Kidney (tissue), 14 donors: ENCODE data around the gene RELL2. TPM values are rescaled to one million over a fixed set of nuclear protein-coding genes. Genes with fewer than 3 reads are reported as not detected.

ENCODE experiments used
- DNase-seq, 5 donors: peaks; one replicate each; pipeline ENCODE4 v3.0.0-alpha.2; 2013 to 2020
- FAIRE-seq: peaks from 2 replicates; lab custom pipeline; 2012; peaks lifted over from hg19 to GRCh38; lab: Jason Lieb, UNC
- H3K27ac ChIP-seq, 2 donors: one replicate each; pipeline ENCODE4 v1.7.0; 2013; ENCODE audit warnings: low read depth in 2 of 2, low read length in 2 of 2, inconsistent platforms in 1 of 2
- H3K27me3 ChIP-seq: one replicate; pipeline ENCODE4 v1.7.1; 2013; ENCODE audit warnings: low read length, inconsistent platforms; ENCODE audit not compliant: control insufficient read depth, insufficient read depth
- H3K36me3 ChIP-seq, 3 donors: one replicate each; pipeline versions ENCODE4 v1.7.0 to v1.7.1; 2013; ENCODE audit warnings: low read length in 3 of 3, control low read depth in 1 of 3, inconsistent platforms in 1 of 3; ENCODE audit not compliant: insufficient read depth in 3 of 3, control insufficient read depth in 2 of 3
- H3K4me1 ChIP-seq, 3 donors: one replicate each; pipeline versions ENCODE4 v1.7.0 to v1.7.1; 2013; ENCODE audit warnings: low read length in 3 of 3, inconsistent platforms in 1 of 3, low read depth in 1 of 3; ENCODE audit not compliant: control insufficient read depth in 2 of 3, insufficient read depth in 2 of 3
- H3K4me3 ChIP-seq, 3 donors: one replicate each; pipeline versions ENCODE4 v1.7.0 to v1.8.1; 2013; ENCODE audit warnings: low read length in 3 of 3, control low read depth in 1 of 3, inconsistent platforms in 1 of 3
- H3K9ac ChIP-seq, 3 donors: one replicate each; pipeline versions ENCODE4 v1.7.0 to v1.7.1; 2013; ENCODE audit warnings: low read length in 3 of 3, control low read depth in 1 of 3, inconsistent platforms in 1 of 3
- H3K9me3 ChIP-seq, 3 donors: one replicate each; pipeline versions ENCODE4 v1.7.0 to v1.7.1; 2013; ENCODE audit warnings: low read length in 3 of 3, control low read depth in 1 of 3, inconsistent platforms in 1 of 3; ENCODE audit not compliant: control insufficient read depth in 2 of 3, insufficient read depth in 1 of 3
- intact Hi-C: fragments of 100-400 bp; cut with DNase I; formaldehyde crosslinking; loops from one replicate; pipeline ENCODE4 v1.11.1; 2022
- polyA plus RNA-seq: library from polyadenylated mRNA; stranded (reverse); fragments of 350-450 nt; fragmentation: Illumina TruSeq; extraction: RNeasy Lipid Tissue Mini Kit (QIAGEN cat#74804); gene quantifications from one replicate; pipeline ENCODE4 v1.2.3, GENCODE V29; 2014; ENCODE audit warnings: low read depth, low replicate concordance; ENCODE audit not compliant: insufficient read depth
- total RNA-seq: library from RNA; stranded (reverse); fragmentation: NEBNext Ultra II Directional; extraction: Animal tissue kit (Norgen Biotek cat#: 25700); gene quantifications from one replicate; pipeline ENCODE4 v1.2.1, GENCODE V29; 2021
- TF ChIP-seq, protein P1 (sequence below): IDR thresholded peaks from 3 replicates; pipeline ENCODE4 v1.5.1; 2012; ENCODE audit warnings: mild to moderate bottlenecking, moderate library complexity, borderline replicate concordance; ENCODE audit not compliant: insufficient read depth; ENCODE audit errors: extremely low read depth
- donor health status: control.
- donor health status: control.
- donor health status: control.
- donor health status: control.
- donor health status: control.
- donor health status: DM: yes; HTN: yes; CAD: no.
- donor health status: Normal renal cell carcinoma (clear cell type).

The RELL2 gene
- total and polyA plus RNA-seq, 2 donors from 2014 or later: 3.0 to 8.2 TPM

GRCh38 chr5:141636106-141636412, 738 bp upstream of the RELL2 start:
- H3K36me3 ChIP-seq: peaks cover 0 to 3% (median 0%) of the 10 kb centered on the region in 3 donors
- H3K4me1 ChIP-seq: peaks cover 3 to 17% (median 9%) of the 10 kb centered on the region in 3 donors
- H3K4me3 ChIP-seq: peak overlapping the region; percentile 93 to 96 (median 95)
- intact Hi-C loops: no loop called here
- H3K9me3 ChIP-seq: no peaks in the 10 kb centered on the region
- FAIRE-seq: no peak
- peak overlapping the region; percentile 83 to 98 (median 91) for H3K9ac ChIP-seq
- peaks cover 8% of the 10 kb centered on the region for H3K27me3 ChIP-seq
- DNase-seq: no peak
- H3K27ac ChIP-seq: peak overlapping the region in 1 of 2 donors; percentile 69
- TF ChIP-seq, protein P1, sequence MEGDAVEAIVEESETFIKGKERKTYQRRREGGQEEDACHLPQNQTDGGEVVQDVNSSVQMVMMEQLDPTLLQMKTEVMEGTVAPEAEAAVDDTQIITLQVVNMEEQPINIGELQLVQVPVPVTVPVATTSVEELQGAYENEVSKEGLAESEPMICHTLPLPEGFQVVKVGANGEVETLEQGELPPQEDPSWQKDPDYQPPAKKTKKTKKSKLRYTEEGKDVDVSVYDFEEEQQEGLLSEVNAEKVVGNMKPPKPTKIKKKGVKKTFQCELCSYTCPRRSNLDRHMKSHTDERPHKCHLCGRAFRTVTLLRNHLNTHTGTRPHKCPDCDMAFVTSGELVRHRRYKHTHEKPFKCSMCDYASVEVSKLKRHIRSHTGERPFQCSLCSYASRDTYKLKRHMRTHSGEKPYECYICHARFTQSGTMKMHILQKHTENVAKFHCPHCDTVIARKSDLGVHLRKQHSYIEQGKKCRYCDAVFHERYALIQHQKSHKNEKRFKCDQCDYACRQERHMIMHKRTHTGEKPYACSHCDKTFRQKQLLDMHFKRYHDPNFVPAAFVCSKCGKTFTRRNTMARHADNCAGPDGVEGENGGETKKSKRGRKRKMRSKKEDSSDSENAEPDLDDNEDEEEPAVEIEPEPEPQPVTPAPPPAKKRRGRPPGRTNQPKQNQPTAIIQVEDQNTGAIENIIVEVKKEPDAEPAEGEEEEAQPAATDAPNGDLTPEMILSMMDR: no peak

DNA sequence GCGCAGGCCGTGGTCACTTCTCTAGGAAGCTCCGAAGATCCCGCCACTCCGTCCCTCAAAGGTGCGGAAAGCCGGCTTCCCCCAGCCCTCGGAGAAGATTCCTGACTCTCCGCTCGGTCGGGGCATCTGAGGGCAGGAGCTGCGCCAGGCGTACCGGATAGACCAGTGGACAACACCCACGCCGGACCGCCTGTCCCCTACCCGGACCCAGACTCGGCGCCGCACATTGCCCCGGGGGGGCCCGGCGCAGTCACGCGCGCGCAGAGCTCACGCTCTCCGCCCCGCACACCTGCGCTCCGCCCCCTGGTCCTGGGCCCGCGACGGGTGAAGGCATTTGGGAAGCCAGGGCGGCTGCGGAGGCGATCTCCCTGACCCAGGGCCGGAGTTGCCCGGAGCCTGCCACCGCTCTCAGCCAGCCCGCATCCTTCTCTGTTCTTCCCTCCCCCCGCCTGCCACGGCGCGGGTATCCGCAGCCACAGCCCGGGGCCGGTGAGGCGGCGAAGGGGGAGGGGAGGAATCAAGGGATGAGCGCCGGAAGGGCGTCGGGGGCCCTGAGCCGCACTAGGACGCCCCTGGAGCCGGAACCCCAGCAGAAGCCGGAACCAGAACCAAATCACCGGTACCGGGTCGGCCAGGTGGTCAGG, 448 bp downstream of the RELL2 start:
- TF ChIP-seq, protein P1: no peak
- Histone ChIP-seq H3K27ac (peak overlapping the region; percentile 26 to 69), H3K27me3 (peaks cover 8% of the 10 kb centered on the region), H3K4me3 (peak overlapping the region; percentile 46 to 95 (median 49)), H3K9me3 (no peaks in the 10 kb centered on the region), H3K4me1 (peaks cover 3 to 17% (median 9%) of the 10 kb centered on the region in 3 donors), H3K36me3 (peaks cover 0 to 3% (median 0%) of the 10 kb centered on the region in 3 donors), H3K9ac (peak overlapping the region in 1 of 3 donors; percentile 98)
- DNase-seq (peak in 3 of 5 donors; percentile 42 to 87 (median 83)), FAIRE-seq (no peak)
- intact Hi-C loops: no loop called here

- TF ChIP-seq, protein P1: no peak
- peaks cover 8% of the 10 kb centered on the region for H3K27me3 ChIP-seq
- no peak overlapping the region for H3K9ac ChIP-seq
- no peaks in the 10 kb centered on the region for H3K36me3 ChIP-seq
- intact Hi-C loops: no loop called here
- DNase-seq (peak; percentile 64 to 89 (median 80)), FAIRE-seq (no peak)
- H3K9me3 ChIP-seq: no peaks in the 10 kb centered on the region
- peaks cover 3 to 17% (median 9%) of the 10 kb centered on the region in 3 donors for H3K4me1 ChIP-seq
- no peak overlapping the region for H3K27ac ChIP-seq
- peak overlapping the region; percentile 18 to 95 (median 20) for H3K4me3 ChIP-seq
Observed at GRCh38 chr5:141637767-141638419, 1.1 kb downstream of the RELL2 start.
